HuH-7.5 (cell line): ENCODE results near the gene ARHGAP42.

ENCODE experiments used
- DNase-seq: peaks from one replicate; pipeline ENCODE4 v3.0.0; 2011; ENCODE audit warnings: low spot score

ARHGAP42 gene

DNA sequence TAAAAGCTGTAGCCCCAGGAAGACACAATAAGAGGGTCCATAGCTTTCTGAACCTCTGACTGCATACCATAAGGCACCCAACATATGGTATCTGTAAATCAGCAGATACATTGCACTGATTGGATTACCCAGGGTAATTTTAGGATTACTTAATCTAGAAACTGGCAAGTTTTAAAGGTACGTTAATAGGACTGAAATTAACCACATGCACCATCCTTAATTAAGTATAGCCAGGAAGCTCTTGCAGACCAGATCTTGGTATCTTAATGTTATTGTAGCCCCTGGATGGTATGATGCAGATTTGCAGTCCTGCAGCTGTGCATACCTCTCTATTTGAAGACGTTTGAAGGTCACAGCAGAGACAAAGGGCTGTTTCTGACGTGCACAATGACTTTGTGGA, 72.8 kb downstream of the ARHGAP42 start:
- DNase-seq, result no peak

DNA sequence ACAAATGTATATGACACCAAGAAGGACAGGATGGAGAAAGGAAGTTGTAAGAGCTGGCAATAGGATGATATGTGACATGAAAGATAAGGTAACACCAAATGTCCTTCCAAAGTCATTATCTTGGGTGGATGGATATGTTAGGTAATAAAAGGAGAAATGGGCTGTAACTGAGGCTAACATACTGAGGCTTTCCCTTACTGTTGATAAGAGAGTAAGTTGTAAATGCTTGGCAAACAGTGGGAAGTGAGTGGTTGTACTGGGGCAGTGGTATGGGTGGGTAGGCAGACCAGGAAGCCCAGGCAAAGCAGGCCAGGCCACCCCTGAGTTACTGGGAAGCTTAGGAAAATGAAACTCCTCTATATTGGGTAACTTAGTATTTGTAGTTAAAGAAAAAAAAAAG, 73.7 kb downstream of the ARHGAP42 start:
- DNase-seq, result no peak

DNA sequence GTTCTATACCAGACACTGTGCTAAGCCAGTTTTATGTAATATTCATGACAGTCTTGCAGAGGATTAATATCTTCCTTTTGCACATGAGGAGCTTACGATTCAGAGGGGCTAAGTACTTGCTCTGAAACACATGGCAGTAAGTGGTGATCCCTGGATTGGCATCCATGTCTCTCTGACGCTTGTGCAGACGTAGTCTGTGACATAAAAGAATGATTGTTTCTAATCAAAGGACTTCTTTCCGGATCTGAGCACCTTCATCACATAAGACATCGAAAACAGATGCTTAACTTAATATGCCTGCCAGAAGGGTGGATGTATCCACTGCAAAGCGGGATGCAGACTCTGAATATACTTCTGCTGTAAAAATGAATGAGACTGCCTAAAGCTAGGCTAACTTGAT, 74.8 kb downstream of the ARHGAP42 start:
- no peak for DNase-seq

DNA sequence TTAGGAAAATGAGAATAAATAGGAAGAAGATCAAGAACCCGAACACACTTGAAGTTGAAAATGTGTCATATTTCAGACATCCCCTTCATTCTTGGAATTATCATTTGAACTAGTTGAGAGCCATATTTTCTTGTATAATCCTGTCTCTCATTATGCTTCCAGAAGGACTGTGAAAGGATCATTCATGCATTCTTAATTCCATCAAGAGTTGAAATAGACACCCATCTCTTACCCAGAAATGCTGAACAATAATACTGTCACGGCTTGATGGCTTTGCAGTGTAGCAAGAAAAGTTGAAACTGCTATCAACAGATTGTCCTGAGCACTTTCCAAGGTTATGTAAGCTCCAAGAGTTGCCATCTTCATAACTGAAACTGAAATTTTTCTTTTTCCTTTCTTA, 79.7 kb downstream of the ARHGAP42 start:
- DNase-seq, result no peak

DNA sequence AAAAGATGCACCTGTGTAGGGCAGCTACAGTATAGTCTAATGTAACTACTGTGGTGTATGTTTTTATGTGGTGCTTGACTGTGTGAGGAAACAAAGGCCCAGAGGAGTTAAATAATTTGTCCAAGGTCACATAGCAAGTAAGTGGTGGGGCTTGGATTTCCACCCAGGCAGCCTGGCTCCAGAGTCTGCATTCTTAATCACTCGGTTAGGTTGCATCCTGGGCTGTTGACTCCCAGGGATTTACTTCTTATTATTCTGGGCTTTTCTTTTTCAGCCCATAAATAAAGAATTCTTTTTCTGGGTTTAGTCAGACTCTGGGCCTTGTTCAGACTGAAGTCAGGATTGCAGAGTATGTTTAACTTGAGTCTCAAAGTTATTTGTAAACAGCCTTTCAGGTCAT, 82.1 kb downstream of the ARHGAP42 start:
- no peak for DNase-seq

DNA sequence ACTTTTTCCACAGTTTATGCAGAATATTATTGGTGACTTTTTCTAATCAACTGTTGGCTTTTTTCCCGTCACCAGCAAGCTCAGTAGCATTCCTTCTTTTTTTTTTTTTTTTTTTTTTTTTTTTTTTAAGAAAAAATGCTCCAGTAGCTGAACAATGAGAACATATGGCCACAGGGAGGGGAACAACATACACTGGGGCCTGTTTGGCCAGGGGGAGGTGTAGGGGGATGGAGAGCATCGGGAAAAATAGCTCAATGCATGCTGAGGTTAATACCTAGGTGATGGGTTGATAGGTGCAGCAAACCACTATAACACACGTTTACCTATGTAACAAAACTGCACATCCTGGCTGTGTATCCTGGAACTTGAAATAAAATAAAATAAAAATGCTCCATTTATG, 82.5 kb downstream of the ARHGAP42 start:
- no peak for DNase-seq

DNA sequence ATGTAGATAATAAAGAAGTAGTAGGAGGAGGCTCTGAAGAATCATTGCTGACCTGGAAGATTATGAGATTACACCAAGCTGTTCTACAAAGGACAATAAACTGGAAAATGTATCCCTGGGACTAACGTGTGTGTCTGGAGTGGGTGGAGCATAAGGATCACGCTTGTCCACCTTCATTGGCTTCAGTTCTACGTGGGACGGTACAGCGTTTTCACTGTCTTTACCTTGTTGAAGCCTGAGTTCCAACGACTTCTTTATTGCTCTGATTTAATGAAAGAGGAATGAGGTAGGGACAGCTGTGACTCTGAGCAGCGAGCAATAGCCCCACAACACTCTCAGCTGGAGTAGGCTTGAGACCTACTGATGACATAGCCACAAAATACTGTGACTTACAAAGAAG, 87.0 kb downstream of the ARHGAP42 start:
- DNase-seq, result no peak

DNA sequence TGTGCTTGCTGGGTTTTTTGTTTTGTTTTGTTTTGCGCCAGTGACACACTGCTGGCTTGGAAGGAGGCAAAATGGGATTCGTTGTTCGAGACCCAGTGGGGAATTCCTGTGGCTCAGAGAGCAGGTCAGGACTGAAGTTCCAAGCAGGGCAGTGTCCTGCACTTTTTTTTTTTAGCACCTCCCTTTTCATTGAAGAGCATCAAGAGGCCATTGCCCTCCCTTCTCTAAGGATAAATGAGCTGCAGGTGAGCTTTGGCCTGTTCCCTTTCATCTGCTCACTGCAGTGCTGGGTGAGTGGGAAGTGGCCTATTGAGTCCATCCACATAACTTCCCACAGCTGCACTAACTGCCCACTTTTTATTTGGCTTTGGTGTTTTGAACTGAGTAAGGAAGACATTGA, 87.8 kb downstream of the ARHGAP42 start:
- no peak for DNase-seq

DNA sequence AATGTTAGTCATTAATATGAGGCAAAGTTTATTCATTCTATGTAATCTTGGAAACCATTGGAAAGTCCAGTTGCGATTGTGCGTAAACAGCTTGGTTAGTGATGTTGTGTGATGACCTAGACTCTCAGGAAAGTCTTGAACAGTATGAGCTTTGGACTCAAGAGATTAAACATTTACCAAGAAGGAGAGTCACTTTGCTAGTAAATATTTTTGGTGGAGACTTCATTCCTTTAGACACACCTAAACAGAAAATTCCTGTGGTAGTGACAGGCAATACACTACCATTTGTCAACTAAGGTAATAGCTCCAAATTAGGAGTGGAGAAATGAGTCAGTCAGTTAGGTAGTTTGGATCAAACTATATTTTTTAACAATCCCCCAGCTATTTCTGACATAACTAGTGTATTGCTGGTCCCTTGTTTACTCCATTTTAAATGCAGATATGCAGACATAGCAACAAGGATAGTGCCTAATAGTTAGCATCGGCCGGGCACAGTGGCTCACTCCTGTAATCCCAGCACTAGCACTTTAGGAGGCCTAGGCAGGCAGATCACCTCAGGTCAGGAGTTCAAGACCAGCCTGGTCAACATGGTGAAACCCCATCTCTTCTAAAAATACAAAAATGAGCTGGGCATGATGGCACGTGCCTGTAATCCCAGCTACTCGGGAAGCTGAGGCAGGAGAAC, 89.3 kb downstream of the ARHGAP42 start:
- no peak for DNase-seq

DNA sequence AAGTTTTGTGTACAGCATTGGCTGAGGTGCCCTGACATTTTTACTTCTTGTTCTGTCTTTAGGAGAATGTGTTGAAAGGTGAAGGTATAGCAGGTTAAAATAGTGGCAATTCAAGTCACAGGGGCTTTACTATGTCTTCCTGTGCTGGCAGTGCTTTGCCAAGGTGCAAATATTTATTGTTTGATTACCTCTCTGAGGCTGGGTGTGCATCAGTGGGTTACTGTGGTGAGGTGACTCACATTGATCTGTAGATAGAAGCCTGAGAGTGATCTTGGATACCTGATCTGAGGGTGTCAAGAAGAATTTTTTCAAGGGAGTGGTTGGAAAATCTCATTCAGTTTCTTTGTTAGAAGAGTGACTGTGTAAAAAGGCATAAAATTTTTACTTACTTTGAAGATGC, 90.0 kb downstream of the ARHGAP42 start:
- DNase-seq, result no peak

DNA sequence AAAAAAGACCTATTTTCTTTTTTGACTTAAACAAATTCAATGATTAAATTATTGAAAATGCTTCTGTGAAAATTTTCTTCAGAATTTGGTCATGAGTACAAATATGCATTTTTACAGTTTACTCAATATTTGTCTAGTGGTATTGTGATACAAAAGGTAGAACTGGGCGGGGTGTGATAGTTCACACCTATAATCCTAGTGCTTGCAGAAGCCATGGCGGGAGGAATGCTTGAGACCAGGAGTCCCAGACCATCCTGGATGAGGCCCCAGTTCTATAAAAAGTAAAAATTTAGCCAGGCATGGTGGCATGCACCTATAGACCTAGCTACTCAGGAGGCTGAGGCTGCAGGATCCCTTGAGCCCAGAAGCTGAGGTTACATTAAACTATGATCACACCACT, 90.6 kb downstream of the ARHGAP42 start:
- no peak for DNase-seq

DNA sequence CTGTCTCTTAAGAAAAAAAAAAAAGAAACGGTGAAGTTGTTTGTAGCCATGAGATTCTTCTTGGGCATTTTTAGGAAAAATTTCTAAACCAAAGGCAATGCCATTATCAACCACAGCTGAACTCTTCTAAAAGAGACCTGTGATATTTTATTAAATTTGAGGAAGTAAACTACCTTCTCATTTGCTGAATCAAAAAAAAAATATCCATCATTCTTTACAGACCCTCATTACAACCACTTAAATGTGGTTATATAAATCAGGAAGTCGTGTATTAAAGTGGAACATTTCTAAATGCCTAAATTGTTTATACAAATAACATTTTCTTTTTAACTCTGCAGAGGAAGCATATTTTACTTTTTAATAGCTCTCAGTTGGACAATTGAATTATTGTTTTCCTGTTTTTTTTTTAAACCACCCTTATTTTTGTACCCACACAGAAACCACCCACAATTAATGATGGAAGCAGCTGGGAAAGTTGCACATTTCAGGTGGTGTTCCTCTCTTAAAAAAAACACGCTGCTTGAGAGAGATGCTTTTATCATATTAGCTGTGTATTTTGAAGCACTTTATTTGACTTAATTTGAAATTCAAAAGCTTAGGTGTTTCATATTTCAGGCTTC, 91.2 kb downstream of the ARHGAP42 start:
- DNase-seq, result no peak

DNA sequence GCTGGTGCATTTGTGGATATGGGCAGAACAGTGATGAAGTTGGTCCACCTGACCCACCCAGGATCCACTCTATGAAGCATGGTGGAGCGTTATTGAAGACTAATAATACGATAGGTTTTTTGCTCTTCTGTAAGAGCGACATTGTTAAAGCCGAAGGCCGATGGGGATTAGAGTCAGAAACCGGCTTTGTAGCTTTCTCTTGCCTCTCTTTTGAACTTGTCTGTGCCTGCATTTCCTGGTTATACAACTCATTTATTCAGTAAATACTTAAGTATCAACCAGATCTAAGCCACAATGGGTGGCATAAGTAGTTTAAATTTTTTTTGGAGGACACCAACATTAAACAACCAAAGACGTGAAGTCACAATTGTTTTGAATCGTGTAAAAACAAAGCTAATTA, 93.4 kb downstream of the ARHGAP42 start:
- DNase-seq, result no peak

DNA sequence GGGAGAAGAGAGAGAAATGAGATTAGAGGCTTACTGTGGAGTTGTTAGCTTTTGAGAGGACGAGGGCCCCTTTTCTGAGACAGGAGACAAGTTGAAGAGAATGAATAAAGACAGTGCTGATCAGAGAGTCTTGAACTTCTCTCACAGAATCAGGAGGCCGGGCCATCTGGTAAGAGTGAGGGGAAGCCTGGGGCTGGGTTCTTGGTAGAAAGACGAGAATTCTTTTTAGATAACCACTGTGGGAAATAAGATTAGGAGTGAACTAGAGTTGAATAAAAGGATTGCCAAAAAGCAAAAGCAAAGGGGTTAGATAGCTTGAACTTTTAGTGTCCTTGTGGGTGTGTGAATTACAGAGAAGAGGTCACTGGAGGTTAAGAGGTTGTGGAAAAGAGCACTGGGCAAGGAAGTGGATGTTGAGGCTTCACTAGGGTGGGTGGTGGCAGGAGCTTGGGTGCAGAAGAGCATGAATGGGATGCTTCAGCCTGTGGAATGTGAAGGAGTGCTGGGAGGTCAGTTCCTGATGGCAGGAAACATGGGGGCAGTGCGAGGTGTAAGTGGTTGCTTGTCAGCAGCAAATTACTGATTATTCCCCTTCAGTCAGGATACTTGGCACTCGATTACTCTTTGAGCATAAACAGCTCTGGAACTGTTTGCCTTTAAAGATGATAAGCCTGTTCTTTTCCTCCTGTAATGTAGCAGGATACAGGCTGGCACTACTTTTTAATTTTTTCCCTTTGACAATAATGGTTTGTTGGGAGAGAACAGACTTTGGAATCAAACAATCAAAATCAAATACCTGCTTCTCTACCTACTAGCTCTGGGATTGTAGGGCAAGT, 98.3 kb downstream of the ARHGAP42 start:
- no peak for DNase-seq

DNA sequence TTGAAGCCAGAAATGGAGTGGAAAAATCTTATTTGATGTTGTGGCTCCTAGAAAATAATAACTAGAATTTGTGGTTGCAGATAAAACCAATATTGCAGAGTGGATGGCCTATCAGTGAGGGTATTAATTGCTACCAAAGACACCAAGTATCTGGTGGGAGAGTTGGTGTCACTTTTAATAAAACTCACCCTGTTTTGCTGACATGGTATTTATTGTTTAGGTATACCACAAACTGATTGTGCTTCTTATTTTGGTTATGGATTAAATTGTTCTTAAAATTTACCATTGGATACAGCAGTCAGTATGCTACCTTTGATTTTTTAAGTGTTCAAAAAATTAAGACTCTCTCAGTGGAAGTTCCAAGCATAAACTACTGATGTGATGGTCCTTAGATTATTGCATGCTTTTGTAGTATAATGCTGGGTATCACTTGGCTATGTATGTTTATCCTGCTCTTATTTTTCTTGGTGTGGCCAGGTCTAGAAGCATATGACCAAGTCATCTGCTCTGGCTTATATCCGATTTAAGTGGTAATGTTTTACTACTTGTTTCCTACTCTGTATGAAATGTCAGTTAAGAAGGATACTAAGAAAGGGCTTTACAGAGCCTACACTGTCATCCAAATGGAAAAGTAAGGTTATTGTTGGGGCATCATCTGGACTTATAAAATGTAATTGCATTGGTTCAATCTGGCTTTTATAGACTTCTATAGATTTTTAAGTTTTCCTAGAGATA, 101.6 kb downstream of the ARHGAP42 start:
- no peak for DNase-seq

DNA sequence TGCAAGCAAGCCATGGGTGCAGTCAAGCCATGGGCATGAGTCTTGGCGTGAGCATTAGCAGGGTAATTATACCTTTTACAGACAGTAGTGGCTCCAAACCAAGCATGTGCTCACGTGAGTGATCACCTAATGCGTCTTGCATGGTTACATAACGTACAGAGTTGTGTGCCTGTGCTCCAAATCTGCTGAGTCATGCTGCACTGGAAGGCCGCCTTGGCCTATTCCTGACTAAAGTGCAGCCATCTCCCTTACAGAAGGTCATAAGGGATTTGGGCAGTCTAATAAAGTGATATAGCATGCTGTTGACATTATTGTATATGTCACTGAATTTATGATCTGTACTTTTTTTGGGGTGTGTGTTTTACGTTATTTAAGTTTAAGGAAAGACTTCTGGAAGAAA, 102.4 kb downstream of the ARHGAP42 start:
- DNase-seq, result no peak

DNA sequence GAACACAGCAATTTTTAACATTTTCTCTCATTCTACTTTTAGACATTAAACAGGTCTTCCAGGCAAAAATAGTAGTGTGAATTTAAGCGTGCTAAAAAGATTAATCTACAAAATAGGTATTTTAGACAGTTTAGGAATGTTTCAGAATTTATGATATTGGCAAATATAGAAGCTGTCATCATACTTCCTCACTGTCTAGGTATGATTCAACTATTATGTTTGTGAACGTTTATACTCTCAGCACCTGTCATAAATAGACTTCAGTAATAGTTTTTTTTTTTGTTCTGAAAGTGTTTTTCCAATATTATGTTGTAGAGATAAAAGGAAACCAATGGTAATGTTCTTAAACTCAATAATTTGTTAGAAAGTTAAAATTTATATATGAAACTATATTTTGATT, 103.0 kb downstream of the ARHGAP42 start:
- no peak for DNase-seq

DNA sequence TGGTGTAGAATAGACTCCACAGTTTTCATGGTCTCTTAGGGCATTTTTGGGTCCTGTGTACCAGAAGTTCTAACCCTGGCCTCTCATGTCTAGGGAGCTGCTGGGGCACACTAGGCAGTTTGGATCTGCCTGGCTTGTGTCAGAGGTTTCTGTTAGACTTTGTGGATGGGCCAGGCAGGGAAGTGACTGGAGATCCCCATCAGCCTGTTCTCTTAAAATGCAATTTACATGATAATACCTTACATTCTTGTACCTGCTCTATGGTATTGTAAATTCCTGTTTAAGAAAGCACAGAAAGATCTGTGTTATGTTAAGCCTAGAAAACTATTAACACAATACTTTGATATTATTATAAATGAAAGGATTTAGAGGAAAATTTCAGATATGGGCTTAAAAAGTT, 104.0 kb downstream of the ARHGAP42 start:
- no peak for DNase-seq

DNA sequence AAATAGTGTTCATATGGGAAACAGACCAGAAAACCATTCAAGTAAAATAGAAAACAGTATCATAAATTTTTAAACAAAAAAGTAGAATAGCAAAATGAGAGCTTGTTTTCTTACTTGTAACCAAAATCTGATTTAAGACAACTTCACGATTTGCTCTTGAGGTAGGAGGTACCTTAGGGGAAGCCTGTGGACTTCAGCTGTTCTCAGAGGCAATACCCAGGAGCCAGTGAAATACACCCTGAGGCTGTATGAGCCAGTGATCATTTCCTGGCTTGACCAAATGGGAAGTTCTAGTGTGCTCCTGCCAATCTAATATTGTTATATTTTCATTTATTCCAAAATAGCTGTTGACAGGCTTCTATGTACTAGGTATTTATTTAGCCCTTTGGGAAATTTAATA, 104.8 kb downstream of the ARHGAP42 start:
- no peak for DNase-seq

DNA sequence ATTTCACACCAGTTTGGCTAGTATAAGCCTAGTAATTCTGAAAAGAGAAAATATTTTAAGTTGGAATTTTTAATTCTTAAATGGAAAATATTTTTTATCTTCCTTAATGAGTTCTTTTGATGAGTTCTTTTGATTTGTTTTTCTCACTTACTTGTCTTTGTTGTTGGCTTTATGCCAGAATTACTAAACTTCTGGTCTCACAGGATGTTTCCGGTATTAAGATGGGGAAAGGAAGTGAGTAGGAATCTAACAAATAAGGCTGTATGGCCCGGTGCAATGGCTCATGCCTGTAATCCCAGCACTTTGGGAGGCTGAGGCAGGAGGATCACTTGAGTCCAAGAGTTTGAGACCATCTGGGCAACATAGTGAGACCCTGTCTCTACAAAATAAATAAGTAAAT, 106.4 kb downstream of the ARHGAP42 start:
- DNase-seq, result no peak

DNA sequence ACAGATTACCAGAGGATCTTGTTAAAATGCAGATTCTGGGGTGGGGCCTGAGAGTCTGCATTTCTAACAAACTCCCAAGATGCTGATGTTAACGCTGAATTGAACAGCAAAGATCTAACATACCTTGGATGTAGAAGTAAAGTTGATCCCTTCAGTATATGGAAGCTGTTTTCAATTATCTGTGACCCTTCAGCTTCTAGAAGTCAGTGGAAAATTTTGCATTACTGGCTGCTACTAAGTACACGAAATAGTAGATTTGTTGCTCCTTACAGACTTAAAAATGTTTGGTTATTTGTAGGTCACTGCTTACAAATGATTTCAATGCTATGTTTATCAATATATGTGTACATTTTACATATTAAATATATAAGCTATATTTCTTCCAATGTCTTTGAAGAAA, 107.4 kb downstream of the ARHGAP42 start:
- no peak for DNase-seq

DNA sequence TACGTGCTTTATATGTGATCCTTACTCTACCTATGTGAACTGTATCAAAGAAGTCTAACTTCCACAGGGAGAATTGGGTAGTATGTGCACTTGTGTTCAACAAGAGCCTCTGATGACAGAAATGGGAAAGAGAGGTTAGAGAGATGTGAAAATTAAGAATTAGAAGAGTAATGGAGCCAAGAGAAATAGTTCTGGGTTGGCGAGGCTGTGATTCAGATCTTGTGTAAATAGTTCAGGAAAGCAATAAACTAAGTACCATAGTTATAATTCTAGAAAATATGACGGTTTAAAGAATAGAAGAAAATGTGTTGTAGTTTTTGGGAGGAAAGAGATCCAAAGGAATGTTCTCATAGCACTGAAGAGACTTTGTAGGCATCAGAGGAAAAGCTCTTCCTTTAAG, 112.4 kb downstream of the ARHGAP42 start:
- DNase-seq, result no peak

DNA sequence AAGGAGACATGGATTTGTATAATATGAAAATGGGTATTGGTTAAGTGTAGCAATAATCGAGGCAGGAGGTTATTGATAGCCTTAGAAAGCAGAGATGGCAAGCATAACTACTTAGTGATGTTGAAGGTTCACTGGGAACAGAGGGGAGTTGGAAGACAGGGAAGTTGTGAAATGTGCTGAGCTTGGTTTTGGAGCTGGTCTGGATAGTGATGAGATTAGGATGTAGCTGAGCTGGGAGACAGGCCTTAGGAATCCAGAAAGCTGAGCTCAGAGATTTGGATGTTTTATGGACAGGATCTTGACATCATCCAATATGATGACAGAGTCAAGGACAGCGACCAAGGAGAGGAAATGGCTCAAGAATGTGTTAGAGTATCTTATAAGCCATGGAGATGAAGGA, 113.1 kb downstream of the ARHGAP42 start:
- no peak for DNase-seq
